Esophagus squamous epithelium (tissue), 4 donors: ENCODE measurements around the gene GPR62.

Source experiments
- POLR2A ChIP-seq, 4 donors: fragments of 450-650 bp; IDR thresholded peaks; one replicate each; pipeline ENCODE4 v1.6.1; 2017; ENCODE audit warnings: antibody characterized with exemption in 4 of 4, mild to moderate bottlenecking in 4 of 4, moderate library complexity in 3 of 4
- TF ChIP-seq, protein P1 (sequence below), 6 experiments: fragments of 450-650 bp in 4 of 6; fragments of 200-600 bp in 2 of 6; sonication (generic) in 2 of 6; IDR thresholded peaks; one replicate each; pipeline ENCODE4 v1.5.1; 2016 to 2019; ENCODE audit warnings: antibody characterized with exemption in 6 of 6, mild to moderate bottlenecking in 4 of 6, moderate library complexity in 4 of 6

DNA sequence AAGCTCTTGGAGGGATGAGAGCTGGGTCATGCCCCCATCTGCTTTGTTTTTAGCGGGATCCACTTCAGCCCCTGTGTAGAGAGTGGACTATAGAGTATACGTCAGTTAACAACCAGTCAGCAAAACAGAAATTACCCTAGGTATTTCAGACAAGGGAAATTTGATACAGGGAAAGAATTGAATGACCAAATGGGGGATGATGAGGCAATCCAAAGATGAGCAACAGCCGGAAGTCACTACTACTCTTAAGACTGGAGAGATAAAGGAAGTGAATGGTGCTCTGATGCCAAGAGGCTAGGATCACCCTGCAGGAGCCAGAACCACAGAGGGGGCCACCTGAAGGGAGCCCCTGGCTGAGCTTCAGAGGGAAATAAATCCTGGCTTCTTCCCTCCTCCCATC, 1.7 kb upstream of the GPR62 start:
- no peak for TF ChIP-seq POLR2A (IDR thresholded peaks at IDR 0.05)
- TF ChIP-seq, protein P1, sequence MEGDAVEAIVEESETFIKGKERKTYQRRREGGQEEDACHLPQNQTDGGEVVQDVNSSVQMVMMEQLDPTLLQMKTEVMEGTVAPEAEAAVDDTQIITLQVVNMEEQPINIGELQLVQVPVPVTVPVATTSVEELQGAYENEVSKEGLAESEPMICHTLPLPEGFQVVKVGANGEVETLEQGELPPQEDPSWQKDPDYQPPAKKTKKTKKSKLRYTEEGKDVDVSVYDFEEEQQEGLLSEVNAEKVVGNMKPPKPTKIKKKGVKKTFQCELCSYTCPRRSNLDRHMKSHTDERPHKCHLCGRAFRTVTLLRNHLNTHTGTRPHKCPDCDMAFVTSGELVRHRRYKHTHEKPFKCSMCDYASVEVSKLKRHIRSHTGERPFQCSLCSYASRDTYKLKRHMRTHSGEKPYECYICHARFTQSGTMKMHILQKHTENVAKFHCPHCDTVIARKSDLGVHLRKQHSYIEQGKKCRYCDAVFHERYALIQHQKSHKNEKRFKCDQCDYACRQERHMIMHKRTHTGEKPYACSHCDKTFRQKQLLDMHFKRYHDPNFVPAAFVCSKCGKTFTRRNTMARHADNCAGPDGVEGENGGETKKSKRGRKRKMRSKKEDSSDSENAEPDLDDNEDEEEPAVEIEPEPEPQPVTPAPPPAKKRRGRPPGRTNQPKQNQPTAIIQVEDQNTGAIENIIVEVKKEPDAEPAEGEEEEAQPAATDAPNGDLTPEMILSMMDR (IDR thresholded peaks at IDR 0.05), result no peak
